ENCODE data around the gene TMEM61. TPM values are rescaled to one million over a fixed set of nuclear protein-coding genes. Genes with fewer than 3 reads are reported as not detected.

Gene TMEM61
- total RNA-seq, 1 experiment from 2014 or later, result not detected

DNA sequence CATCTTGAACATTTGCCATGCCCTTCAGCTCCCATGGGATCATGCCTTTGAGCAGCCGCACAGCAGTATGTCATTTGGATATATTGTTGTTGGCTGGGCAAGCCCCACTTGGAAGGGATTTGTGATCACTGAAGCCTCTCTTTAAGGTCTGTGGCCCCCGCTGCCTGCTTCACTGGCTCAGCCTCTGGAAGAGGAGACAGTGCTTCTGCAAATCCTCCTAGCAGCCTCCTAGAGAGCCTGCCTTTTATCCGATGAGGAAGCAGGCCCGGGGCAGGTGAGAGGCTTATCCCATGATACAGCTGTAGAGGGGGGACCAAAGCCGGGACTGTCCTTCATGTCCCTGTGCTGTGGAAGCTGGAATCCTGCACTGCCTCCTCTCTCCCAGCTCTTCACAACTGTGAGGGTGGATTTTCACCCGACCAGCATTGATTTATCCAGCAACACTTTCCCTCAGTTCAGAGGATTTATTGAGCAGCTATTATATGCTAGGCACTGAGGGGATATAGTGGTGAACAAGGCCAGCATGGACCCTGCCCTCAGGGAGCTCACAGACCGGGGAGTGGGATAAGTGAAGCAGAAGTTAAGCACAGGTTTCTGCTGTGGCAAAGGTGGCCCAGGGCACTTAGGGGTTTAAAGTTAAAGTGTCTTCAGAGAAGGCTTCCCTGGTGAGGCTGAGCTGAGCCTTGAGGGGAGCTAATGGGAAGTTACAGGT, 3.9 kb downstream of the TMEM61 start:
- no peak for DNase-seq (ENCODE audit: extremely low read depth, low read depth)

DNA sequence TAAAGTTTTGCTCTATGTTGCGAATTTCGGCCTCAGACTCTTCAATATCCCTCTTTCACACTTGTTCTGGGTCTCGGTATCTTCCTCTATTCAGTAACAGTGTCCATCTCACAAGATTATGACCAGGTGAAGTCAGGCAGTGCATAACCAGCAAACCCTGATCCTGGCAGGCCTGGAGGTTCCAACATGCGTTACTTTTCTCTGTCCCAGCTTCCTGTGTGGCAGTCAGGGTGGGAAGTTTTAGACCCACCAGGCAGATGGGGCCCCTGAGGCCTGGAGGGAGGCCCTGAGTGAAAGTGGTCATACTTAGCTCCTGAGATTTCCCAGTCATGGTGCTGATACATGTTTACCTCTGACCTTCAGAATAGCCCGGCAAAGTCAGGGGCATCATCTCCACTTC, 5.1 kb downstream of the TMEM61 start:
- DNase-seq (ENCODE audit: extremely low read depth, low read depth), result no peak

- no peak for DNase-seq (ENCODE audit: extremely low read depth, low read depth)
Measured at GRCh38 chr1:54986025-54986424, 5.6 kb downstream of the TMEM61 start.

- DNase-seq (ENCODE audit: extremely low read depth, low read depth), result no peak
Measured at GRCh38 chr1:54986533-54986932, 6.1 kb downstream of the TMEM61 start.

DNA sequence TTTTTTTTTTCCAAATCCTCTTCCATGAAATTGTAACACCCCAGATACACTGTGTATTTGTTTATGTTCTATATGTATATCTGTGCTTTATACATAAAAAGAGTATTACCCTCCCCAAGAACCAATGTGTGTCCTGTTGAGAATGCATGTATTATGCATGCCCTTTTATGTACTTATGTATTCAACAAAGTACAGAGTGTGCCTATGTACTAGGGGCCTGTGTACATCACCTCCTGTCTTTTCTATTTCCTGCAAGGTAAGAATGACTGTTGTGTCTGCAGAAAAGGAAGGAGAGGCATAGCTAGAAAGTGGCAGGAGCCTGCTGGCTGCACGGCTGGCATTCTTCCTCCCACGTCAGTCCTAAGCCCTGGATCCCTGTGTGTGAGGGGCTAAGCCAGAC, 7.0 kb downstream of the TMEM61 start:
- no peak for DNase-seq (ENCODE audit: extremely low read depth, low read depth)

GRCh38 chr1:54987919-54988705, 7.7 kb downstream of the TMEM61 start:
- DNase-seq (ENCODE audit: extremely low read depth, low read depth), result no peak

- no peak for DNase-seq (ENCODE audit: extremely low read depth, low read depth)
Measured at GRCh38 chr1:54988975-54989374, 8.5 kb downstream of the TMEM61 start.

DNA sequence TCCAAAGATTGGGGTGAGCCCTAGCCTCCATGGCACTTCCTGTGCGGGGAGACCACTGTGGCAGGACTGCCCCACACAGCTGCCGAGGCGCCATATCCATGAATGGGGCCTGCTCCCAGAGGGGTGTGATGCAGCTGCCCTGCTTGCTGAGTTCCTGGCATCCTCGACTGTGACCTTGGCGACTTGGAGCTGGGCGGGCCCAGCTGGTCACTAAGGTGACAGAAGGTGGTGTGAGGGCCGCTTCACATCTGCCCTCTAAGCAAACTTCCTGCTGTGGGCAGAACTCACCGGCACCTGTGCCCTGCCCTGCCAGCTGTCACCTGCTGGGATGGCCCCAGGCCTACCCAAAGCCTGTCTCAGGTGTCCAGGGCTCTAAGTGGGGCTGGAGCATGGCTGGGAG, 9.0 kb downstream of the TMEM61 start:
- DNase-seq (ENCODE audit: extremely low read depth, low read depth), result no peak

GRCh38 chr1:54989968-54990810, 9.8 kb downstream of the TMEM61 start:
- DNase-seq (ENCODE audit: extremely low read depth, low read depth), result no peak

- no peak for DNase-seq (ENCODE audit: extremely low read depth, low read depth)
Measured at GRCh38 chr1:54990916-54991315, 10.5 kb downstream of the TMEM61 start.

DNA sequence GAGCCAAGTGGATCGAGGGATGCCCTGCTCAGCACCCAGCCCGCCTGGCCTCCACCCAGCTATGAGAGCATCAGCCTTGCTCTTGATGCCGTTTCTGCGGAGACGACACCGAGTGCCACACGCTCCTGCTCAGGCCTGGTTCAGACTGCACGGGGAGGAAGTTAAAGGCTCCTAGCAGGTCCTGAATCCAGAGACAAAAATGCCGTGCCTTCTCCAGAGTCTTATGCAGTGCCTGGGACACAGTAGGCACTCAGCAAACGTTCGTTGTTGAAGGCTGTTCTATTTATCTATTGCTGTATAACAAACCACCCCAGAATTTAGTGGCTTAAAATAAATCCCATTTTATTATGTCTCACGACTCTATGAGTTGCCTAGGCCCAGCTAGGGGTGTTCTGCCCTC, 11.5 kb downstream of the TMEM61 start:
- no peak for DNase-seq (ENCODE audit: extremely low read depth, low read depth)

DNA sequence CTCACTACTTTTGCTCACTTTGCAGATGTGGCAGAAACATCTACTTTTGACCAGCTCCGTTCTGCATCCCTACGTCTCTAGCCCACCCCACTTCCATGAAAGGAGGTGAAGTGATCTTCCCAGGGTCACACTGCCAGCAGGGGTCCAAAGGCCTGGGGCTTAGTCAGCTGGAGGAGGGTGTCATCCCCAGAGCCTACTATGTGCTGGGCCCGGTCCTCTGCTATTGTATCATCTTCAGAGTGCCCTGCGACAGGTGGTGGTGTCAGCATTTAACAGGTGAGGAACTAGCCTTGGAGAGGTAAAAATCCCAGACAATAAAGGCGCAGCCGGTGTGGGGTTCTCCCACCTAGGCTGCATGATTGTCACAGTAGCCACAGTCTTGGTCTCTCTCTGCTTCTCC, 12.7 kb downstream of the TMEM61 start:
- no peak for DNase-seq (ENCODE audit: extremely low read depth, low read depth)

DNA sequence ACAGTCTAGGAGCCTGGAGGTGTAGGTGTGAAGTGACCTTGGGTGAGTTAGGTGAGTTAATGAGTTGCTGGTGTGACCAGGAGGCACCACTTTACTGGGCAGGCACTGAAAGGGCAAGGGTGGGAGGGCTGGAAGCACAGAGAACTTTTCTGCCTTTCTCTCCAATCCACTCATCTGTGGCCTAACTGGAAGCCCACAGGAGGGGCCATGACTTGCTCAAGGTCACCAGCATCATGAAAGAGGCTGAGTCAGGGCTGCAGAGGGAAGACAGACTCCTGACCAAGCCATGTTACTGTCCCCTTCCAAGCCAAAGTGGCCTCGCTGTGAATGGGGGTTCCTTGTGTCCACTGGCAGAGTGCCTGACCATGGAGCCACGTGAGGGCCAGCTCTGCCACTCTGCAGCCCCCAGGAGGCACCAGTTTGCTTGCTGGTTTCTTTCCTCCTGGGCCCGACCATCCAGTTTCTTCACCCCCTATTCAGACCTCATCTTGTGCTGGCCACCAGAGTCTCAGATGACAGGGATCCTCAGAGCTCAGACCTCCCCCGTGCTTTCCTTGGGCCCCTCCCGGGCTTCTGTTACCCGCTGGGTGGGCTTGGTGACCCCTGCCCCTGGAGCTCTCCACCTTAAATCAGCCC, 14.0 kb downstream of the TMEM61 start:
- no peak for DNase-seq (ENCODE audit: extremely low read depth, low read depth)

- DNase-seq (ENCODE audit: extremely low read depth, low read depth), result no peak
Measured at GRCh38 chr1:54995013-54995760, 14.8 kb downstream of the TMEM61 start.

DNA sequence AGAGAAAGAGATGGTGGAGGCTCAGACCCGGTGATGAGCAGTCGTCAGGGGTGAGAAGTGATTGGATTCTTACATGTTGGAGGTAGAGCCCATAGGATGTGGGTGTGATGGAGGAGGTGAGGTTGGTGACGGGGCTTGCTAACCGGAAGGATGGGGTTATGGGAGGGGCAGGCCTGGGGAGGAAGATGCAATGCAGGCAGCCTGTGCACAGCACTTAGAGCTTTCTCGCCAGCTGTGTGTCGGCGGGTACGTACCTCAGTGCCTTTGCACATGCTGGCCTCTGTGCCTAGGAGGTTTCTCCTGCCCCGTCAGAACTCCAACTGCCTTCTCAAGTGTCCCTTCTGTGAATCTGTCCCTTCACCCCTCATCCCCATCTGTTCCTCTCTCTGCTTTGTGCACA, 15.4 kb downstream of the TMEM61 start:
- DNase-seq (ENCODE audit: extremely low read depth, low read depth), result no peak

DNA sequence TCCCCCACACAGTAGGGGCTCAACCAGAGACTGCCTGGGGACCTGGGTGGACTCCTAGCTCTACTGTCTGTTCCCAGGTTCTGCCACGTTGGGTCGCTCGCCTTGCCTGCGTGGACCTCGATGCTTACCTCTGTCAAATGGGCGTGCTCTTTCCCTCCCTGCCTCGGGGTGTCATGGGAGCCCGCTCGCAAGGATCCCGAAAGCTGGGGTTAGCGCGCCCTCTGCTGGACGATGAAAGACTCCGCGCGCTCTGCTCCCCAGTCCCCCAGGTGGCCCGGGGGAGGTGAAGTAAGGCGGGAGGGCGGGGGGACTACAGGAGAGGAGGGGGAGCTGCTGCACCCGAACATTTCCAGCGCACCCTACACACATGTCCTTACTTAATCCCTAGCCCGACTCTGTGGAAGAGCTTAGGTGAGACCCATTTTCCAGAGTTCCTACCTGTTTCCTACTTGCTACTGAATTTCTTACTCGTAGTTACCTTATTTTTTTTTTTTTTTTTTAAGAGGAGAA, 16.0 kb downstream of the TMEM61 start:
- peak; percentile 75 for DNase-seq (ENCODE audit: extremely low read depth, low read depth)

DNA sequence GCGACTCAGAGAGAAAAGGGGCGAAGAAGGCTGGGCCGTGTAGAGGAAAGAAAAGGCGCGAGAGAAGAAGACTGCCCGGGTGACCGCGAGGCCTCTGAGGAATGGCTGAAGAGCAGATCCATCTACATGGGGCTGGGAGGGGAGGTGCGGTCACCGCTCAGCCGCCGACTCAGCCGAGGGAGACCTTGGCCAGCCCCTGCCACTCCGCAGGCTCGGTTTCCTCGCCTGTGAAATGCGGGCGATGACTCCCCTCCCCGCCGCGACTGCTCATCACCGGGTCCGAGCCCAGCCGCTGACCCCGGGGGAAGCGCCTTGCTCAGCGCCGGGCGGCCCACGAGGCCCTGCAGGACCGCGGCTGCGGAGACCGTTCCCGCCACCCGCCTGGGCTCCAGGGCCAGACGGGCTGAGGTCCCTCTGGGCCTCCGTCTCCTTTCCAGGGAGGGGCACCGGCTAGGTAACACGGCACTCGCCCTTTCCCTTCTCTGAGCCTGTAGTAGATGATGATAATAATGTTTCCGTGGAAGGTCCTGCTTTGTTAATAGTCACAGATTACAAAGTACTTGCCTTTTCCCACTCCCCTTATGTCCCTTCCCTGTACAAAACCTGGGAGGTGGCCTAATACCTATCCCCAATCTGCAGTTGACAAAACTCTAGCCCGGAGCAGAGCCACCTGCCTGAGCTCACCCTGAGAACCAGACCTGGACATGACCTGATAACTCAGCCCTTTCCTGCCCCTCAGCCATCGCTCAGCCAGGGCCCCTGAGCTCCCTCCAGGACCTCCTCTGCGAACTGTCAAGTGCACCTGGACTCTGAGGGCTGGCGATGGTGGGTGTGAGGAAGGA, 16.7 kb downstream of the TMEM61 start:
- no peak for DNase-seq (ENCODE audit: extremely low read depth, low read depth)

DNA sequence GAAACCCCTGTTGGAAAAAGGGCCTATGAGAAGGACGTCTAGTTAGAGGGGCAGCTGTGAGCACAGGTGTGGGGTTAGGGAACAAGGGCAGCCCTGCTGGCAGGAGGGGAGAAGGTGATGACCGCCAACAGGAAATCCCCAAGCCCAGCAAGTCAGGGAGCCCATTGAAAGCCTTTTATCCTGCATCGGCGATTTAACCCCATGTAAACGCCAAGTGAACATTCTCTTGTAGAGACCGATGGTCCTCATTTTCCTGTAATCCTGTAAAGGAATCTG, 17.2 kb downstream of the TMEM61 start:
- no peak for DNase-seq (ENCODE audit: extremely low read depth, low read depth)

GRCh38 chr1:54998100-54998499, 17.7 kb downstream of the TMEM61 start:
- no peak for DNase-seq (ENCODE audit: extremely low read depth, low read depth)

All from NCI-H460 (cell line).